Large intestine (tissue), 3 donors: ENCODE data around the gene POLR1F. TPM values are rescaled to one million over a fixed set of nuclear protein-coding genes. Genes with fewer than 3 reads are reported as not detected.
A peak's percentile ranks its signal among the peaks of the same experiment; 100 is the strongest.

Source experiments
- DNase-seq, 2 donors: peaks; one replicate each; pipeline versions ENCODE4 v3.0.0 to v3.0.0-alpha.2; 2013
- H3K27ac ChIP-seq: one replicate; pipeline ENCODE4 v1.5.1; 2013; ENCODE audit warnings: low read length
- H3K27me3 ChIP-seq: 2 replicates; pipeline ENCODE4 v1.6.1; 2013; ENCODE audit warnings: low read length; ENCODE audit not compliant: control insufficient read depth, insufficient read depth
- H3K36me3 ChIP-seq: 2 replicates; pipeline ENCODE4 v1.6.1; 2013; ENCODE audit warnings: low read length; ENCODE audit not compliant: control insufficient read depth, insufficient read depth
- H3K4me1 ChIP-seq: one replicate; pipeline ENCODE4 v1.6.1; 2013; ENCODE audit warnings: low read length; ENCODE audit not compliant: control insufficient read depth, insufficient read depth
- H3K4me3 ChIP-seq: one replicate; pipeline ENCODE4 v1.5.1; 2013; ENCODE audit warnings: low read length
- H3K9me3 ChIP-seq: one replicate; pipeline ENCODE4 v1.6.1; 2013; ENCODE audit warnings: mild to moderate bottlenecking, low read depth, low read length, moderate library complexity; ENCODE audit not compliant: control insufficient read depth
- WGBS: methylation state at CpG from one replicate; pipeline ENCODE4 v1.1.5; 2013; ENCODE audit warnings: low lambda C conversion rate; ENCODE audit not compliant: insufficient coverage; 5-methylcytosine and 5-hydroxymethylcytosine counted together
- polyA plus RNA-seq: library from polyadenylated mRNA; unstranded; fragments of 120-200 nt; gene quantifications from one replicate; pipeline ENCODE4 v1.2.1, GENCODE V29; 2013

The POLR1F gene
- polyA plus RNA-seq, 1 donor: 13.5 TPM

GRCh38 chr7:19715499-19715898 is 6.7 kb upstream of the POLR1F start:
- H3K27ac ChIP-seq: no peak overlapping the region
- peaks cover 5% of the 10 kb centered on the region for H3K27me3 ChIP-seq
- no peaks in the 10 kb centered on the region for H3K36me3 ChIP-seq
- no peaks in the 10 kb centered on the region for H3K9me3 ChIP-seq
- no peaks in the 10 kb centered on the region for H3K4me1 ChIP-seq
- WGBS: no CpG with 5 or more reads among the region's 1 CpG
- no peak for DNase-seq
- no peak overlapping the region for H3K4me3 ChIP-seq

- DNase-seq: peak in 1 of 2 donors; percentile 9
- H3K9me3 ChIP-seq: no peaks in the 10 kb centered on the region
- H3K4me3 ChIP-seq: no peak overlapping the region
- H3K27ac ChIP-seq: no peak overlapping the region
- no peaks in the 10 kb centered on the region for H3K36me3 ChIP-seq
- H3K27me3 ChIP-seq: peaks cover 5% of the 10 kb centered on the region
- peaks cover 3% of the 10 kb centered on the region for H3K4me1 ChIP-seq
- no CpG with 5 or more reads among the region's 1 CpG for WGBS
These were observed 4.8 kb upstream of the POLR1F start for GRCh38 chr7:19713676-19714075.

GRCh38 chr7:19709249-19709578 is 377 bp upstream of the POLR1F start:
- 63% methylated on average over 5 of the region's 6 CpGs for WGBS
- DNase-seq: no peak
- H3K9me3 ChIP-seq: no peaks in the 10 kb centered on the region
- no peaks in the 10 kb centered on the region for H3K27me3 ChIP-seq
- no peak overlapping the region for H3K27ac ChIP-seq
- peaks cover 3% of the 10 kb centered on the region for H3K4me1 ChIP-seq
- H3K4me3 ChIP-seq: peak overlapping the region; percentile 89
- no peaks in the 10 kb centered on the region for H3K36me3 ChIP-seq

- DNase-seq: no peak
- Histone ChIP-seq H3K9me3 (no peaks in the 10 kb centered on the region), H3K36me3 (peaks cover 4% of the 10 kb centered on the region), H3K27ac (no peak overlapping the region), H3K27me3 (no peaks in the 10 kb centered on the region), H3K4me3 (no peak overlapping the region), H3K4me1 (peaks cover 3% of the 10 kb centered on the region)
- WGBS: 100% methylated on average over 1 of the region's 3 CpGs
These were observed 1.6 kb downstream of the POLR1F start for GRCh38 chr7:19707240-19707639.

GRCh38 chr7:19705663-19706062 is 3.2 kb downstream of the POLR1F start:
- H3K4me3 ChIP-seq: no peak overlapping the region
- DNase-seq: no peak
- peaks cover 7% of the 10 kb centered on the region for H3K36me3 ChIP-seq
- no peaks in the 10 kb centered on the region for H3K27me3 ChIP-seq
- no peak overlapping the region for H3K27ac ChIP-seq
- H3K9me3 ChIP-seq: no peaks in the 10 kb centered on the region
- peaks cover 3% of the 10 kb centered on the region for H3K4me1 ChIP-seq
- WGBS: no CpG with 5 or more reads among the region's 2 CpGs

- no peak overlapping the region for H3K4me3 ChIP-seq
- no CpG with 5 or more reads among the region's 4 CpGs for WGBS
- H3K4me1 ChIP-seq: no peaks in the 10 kb centered on the region
- no peak overlapping the region for H3K27ac ChIP-seq
- H3K9me3 ChIP-seq: no peaks in the 10 kb centered on the region
- H3K36me3 ChIP-seq: peaks cover 19% of the 10 kb centered on the region
- no peaks in the 10 kb centered on the region for H3K27me3 ChIP-seq
- no peak for DNase-seq
These were observed 7.4 kb downstream of the POLR1F start for GRCh38 chr7:19701471-19701870.

GRCh38 chr7:19700936-19701335 is 7.9 kb downstream of the POLR1F start:
- Histone ChIP-seq H3K9me3 (no peaks in the 10 kb centered on the region), H3K36me3 (peaks cover 19% of the 10 kb centered on the region), H3K4me1 (no peaks in the 10 kb centered on the region), H3K4me3 (no peak overlapping the region), H3K27ac (no peak overlapping the region), H3K27me3 (no peaks in the 10 kb centered on the region)
- 75% methylated on average over 1 of the region's 3 CpGs for WGBS
- DNase-seq: no peak

GRCh38 chr7:19698331-19698730 is 10.5 kb downstream of the POLR1F start:
- H3K9me3 ChIP-seq: no peaks in the 10 kb centered on the region

GRCh38 chr7:19696926-19697325 is 11.9 kb downstream of the POLR1F start:
- Histone ChIP-seq H3K36me3 (peaks cover 15% of the 10 kb centered on the region), H3K4me1 (no peaks in the 10 kb centered on the region), H3K9me3 (peaks cover 6% of the 10 kb centered on the region), H3K27ac (no peak overlapping the region), H3K27me3 (no peaks in the 10 kb centered on the region), H3K4me3 (no peak overlapping the region)
- no peak for DNase-seq

More at GRCh38 chr7:19698331-19698730, 10.5 kb downstream of the POLR1F start:
- no peaks in the 10 kb centered on the region for H3K4me1 ChIP-seq
- H3K4me3 ChIP-seq: no peak overlapping the region
- H3K36me3 ChIP-seq: peaks cover 15% of the 10 kb centered on the region
- H3K27ac ChIP-seq: no peak overlapping the region
- H3K27me3 ChIP-seq: no peaks in the 10 kb centered on the region
- DNase-seq: no peak
- 90% methylated on average over 2 of the region's 3 CpGs for WGBS

GRCh38 chr7:19692111-19692828 is 16.6 kb downstream of the POLR1F start:
- no CpG with 5 or more reads among the region's 26 CpGs for WGBS
- Histone ChIP-seq H3K27me3 (no peaks in the 10 kb centered on the region), H3K4me3 (no peak overlapping the region), H3K4me1 (no peaks in the 10 kb centered on the region), H3K36me3 (peaks cover 2% of the 10 kb centered on the region), H3K9me3 (peaks cover 6% of the 10 kb centered on the region), H3K27ac (no peak overlapping the region)
- no peak for DNase-seq

- WGBS: 0% methylated on average over 1 of the region's 1 CpG
- DNase-seq: no peak
- Histone ChIP-seq H3K9me3 (peaks cover 6% of the 10 kb centered on the region), H3K4me1 (no peaks in the 10 kb centered on the region), H3K27ac (no peak overlapping the region), H3K4me3 (no peak overlapping the region), H3K36me3 (no peaks in the 10 kb centered on the region), H3K27me3 (no peaks in the 10 kb centered on the region)
These were observed 18.1 kb downstream of the POLR1F start for GRCh38 chr7:19690736-19691135.
